Activated naive CD4-positive, alpha-beta T cell treated with anti-CD3 and anti-CD28 coated beads, Interleukin-2, amount 50 U/mL, for 72 hours (primary cell): ENCODE data around the gene CNPY4. TPM values are rescaled to one million over a fixed set of nuclear protein-coding genes. Genes with fewer than 3 reads are reported as not detected.
A peak's percentile ranks its signal among the peaks of the same experiment; 100 is the strongest.
"Not testable (repeated sequence)": the region's sequence is repeated elsewhere in the genome, so short reads cannot be mapped to it uniquely, and the experiment has no call there.

Experiments used
- ATAC-seq, 2 donors: fragments of 150-1000 bp; cut with Tn5 transposase; 2 replicates each; pipeline ENCODE4 v1.10.0; 2021; ENCODE audit warnings: mild to moderate bottlenecking in 2 of 2, moderate library complexity in 2 of 2
- DNase-seq, 2 donors: peaks; one replicate each; pipeline ENCODE4 v3.0.0; 2021 to 2022; ENCODE audit warnings: low spot score in 2 of 2
- H3K27ac Mint-ChIP-seq, 2 donors: one replicate each; pipeline ENCODE4 v1.8.0; 2022; ENCODE audit warnings: mild to moderate bottlenecking in 2 of 2, mixed read lengths in 2 of 2
- H3K36me3 Mint-ChIP-seq, 2 donors: one replicate each; pipeline ENCODE4 v1.8.0; 2022; ENCODE audit warnings: mixed read lengths in 2 of 2
- H3K9me3 Mint-ChIP-seq, 2 donors: one replicate each; pipeline ENCODE4 v1.8.0; 2022; ENCODE audit warnings: mixed read lengths in 2 of 2
- total RNA-seq, 2 donors: library from RNA; stranded (reverse); gene quantifications; one replicate each; pipeline ENCODE4 v1.2.3, GENCODE V29; 2022

The CNPY4 gene
- total RNA-seq, 2 donors from 2014 or later, result 16.4 to 20.9 TPM

DNA sequence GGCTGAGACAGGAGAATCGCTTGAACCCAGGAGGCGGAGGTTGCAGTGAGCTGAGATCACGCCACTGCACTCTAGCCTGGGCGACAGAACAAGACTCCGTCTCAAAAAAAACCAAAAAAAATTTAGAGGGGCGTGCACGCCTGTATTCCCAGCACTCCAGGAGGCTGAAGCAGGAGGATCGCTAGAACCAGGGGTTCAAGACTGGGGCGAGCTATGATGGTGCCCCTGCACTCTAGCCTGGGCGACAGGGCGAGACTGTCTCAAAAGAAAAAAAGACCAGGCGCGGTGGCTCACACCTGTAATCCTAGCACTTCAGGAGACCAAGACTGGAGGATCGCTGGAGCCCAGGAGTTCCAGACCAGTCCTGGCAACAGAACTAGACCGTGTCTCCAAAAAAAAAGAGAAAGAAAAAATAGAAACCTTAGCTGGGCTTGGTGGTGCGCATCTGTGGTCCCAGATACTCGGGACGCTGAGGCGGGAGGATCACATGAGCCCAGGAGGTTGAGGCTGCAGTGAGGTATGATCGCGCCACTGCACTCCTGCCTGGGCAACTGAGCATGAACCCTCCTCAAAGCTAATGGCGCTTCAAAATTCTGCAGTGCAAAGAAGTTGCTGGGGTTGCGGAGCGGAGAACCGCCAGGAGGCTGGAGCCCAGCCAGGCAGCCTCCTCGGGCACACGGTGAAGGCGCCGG lies 7.0 kb downstream of the CNPY4 start:
- peak overlapping the region; percentile 94 to 99 for H3K27ac Mint-ChIP-seq
- ATAC-seq (peak in 1 of 2 donors; percentile 42), DNase-seq (no peak)
- peaks cover 17% of the 10 kb centered on the region in 2 donors for H3K36me3 Mint-ChIP-seq
- no peaks in the 10 kb centered on the region for H3K9me3 Mint-ChIP-seq

DNA sequence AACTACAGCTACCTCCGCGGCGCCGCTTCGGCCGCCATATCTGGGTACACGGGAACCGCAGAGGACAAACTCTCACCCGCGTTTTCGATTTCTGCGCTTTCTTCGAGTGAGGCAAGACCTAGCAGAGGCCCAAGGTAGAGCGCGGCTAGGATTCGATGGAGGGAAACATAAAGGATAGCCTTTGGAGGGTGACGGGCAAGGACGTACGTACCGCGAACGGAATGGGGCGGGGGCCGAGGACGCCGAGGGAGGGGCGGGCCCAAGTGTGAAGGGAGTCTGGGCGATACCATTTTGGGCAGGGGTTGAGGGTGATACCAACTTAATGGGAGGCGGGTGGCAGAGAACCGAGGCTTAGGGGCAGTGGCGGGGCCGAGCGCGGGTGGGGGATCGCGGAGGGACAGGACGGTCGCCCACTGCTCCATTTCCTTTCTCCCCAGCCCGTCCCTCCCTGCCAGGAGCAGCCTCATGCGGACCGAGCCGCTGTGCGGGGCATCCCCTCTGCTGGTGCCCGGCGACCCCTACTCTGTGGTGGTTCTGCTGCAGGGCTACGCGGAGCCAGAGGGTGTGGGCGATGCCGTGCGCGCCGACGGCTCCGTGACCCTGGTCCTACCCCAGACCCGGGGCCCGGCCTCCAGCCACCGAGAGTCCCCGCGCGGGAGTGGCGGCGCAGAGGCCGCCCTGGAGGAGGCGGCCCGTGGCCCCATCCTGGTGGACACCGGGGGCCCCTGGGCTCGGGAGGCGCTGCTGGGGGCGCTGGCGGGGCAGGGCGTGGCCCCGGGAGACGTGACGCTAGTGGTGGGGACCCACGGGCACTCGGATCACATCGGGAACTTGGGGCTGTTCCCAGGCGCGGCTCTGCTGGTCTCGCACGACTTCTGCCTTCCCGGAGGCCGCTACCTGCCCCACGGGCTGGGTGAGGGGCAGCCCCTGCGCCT lies 7.8 kb downstream of the CNPY4 start, which contains the start of gene MBLAC1:
Gene MBLAC1, plus strand, starts transcription at position 37 of the 935 bp plus-strand sequence. Its CDS starts 429 bp downstream, at position 466.
- peak; percentile 78 to 81 for ATAC-seq
- peak; percentile 85 to 94 for DNase-seq
- Mint-ChIP-seq H3K36me3 (peaks cover 17% of the 10 kb centered on the region in 2 donors), H3K9me3 (no peaks in the 10 kb centered on the region), H3K27ac (peak within 1 kb of the TSS; percentile 94 to 99)

DNA sequence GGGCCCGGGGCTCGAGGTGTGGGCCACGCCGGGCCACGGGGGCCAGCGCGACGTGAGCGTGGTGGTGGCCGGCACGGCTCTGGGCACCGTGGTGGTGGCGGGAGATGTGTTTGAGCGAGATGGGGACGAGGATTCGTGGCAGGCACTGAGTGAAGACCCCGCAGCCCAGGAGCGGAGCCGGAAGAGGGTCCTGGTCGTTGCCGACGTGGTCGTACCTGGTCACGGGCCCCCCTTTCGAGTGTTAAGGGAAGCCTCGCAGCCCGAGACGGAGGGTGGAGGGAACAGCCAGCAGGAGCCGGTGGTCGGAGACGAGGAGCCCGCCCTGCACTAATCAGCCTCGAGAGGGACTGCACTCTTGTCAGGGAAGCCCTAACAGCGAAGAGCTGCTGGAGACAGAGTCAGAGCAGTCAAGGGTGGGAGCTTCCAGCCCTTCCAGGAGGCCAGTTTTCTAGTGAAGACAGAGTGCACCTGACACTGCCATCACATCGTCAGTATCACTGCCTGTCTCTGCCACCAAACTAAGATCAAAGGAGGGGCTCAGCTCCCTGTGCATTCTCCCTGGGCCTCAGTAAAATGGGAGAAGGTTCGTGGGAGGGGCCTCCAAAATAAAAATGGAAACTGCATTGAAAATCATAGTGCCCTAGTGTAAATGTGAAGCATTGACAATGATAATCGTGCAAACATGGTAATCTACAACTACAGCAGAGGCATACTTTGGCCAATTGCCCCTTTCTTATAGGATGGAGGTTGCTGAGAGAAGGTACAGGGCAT lies 8.6 kb downstream of the CNPY4 start:
- DNase-seq, result peak in 1 of 2 donors; percentile 30
- H3K27ac Mint-ChIP-seq, result peak overlapping the region; percentile 50 to 94
- no peak for ATAC-seq
- H3K36me3 Mint-ChIP-seq, result peaks cover 17% of the 10 kb centered on the region in 2 donors
- no peaks in the 10 kb centered on the region for H3K9me3 Mint-ChIP-seq

DNA sequence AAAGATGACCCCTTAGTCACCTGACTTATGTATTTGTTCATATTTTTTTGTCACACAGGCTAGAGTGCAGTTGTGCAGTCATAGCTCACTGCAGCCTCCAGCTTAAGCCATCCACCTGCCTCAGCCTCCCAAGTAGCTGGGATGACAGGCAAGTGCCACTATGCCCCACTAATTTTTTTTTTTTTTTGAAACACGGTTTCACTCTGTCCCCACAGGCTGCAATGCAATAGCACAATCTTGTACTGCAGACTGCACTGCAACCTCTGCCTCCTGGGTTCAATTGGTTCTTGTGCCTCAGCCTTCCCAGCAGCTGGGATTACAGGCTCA lies 9.2 kb downstream of the CNPY4 start:
- no peak for ATAC-seq
- Mint-ChIP-seq H3K9me3 (no peaks in the 10 kb centered on the region), H3K27ac (no peak overlapping the region), H3K36me3 (peaks cover 17% of the 10 kb centered on the region in 2 donors)
- DNase-seq, result no peak

DNA sequence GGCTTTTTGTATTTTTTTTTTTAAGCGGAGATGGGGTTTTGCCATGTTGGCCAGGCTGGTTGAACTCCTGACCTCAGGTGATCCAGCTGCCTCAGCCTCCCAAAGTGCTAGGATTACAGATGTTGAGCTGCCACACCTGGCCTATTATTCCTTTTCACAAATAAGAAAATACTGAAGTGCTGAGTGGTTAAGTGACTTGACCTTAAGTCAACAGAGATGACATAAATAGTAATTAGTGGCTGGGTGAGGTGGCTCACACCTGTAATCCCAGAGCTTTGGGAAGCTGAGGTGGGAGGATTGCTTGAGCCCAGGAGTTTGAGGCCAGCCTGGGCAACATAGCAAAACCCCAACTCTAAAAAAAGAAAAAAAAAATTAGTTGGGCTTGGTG lies 10.8 kb downstream of the CNPY4 start:
- H3K36me3 Mint-ChIP-seq, result peaks cover 11 to 17% of the 10 kb centered on the region in 2 donors
- H3K27ac Mint-ChIP-seq, DNase-seq, ATAC-seq, H3K9me3 Mint-ChIP-seq: not testable (repeated sequence)

DNA sequence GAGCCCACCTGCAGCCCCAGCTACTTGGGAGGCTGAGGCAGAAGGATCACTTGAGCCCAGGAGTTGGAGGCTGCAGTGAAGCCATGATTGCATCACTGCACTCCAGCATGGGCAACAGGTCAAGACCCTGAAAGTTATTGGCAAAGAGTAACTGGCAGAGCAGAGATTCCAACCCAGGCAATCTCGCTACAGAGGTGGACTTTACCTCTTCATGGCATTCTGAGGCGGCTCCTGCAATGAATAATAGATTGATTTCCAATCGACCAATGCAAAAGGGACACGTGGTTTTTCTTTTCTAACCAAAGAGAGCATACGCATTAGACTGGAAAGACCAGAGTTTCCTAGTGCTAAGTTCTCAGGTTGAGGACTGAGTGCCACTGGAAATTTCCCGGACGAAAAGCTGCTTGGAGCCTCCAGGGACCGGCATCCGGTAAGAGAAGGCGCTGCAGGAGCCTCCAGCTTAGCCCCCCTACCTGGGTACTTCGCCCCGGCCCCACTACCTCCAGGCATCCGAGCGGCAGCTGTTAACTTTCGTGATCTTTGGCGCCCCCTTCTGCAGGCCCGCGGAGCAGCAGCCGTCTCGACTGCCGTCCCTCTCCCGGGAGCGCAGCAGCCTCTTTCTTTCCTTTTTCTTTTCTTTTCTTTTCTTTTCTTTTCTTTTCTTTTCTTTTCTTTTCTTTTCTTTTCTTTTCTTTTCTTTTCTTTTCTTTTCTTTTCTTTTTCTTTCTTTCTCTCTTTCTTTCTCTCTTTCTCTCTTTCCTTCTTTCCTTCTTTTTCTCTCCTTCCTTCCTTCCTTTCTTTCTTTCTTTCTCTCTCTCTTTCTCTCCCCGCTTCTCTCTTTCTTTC lies 11.4 kb downstream of the CNPY4 start:
- H3K27ac Mint-ChIP-seq, result no peak overlapping the region
- H3K36me3 Mint-ChIP-seq, result peaks cover 11 to 13% of the 10 kb centered on the region in 2 donors
- peak; percentile 21 to 24 for ATAC-seq
- DNase-seq, result peak; percentile 83 to 96
- H3K9me3 Mint-ChIP-seq, result no peaks in the 10 kb centered on the region

DNA sequence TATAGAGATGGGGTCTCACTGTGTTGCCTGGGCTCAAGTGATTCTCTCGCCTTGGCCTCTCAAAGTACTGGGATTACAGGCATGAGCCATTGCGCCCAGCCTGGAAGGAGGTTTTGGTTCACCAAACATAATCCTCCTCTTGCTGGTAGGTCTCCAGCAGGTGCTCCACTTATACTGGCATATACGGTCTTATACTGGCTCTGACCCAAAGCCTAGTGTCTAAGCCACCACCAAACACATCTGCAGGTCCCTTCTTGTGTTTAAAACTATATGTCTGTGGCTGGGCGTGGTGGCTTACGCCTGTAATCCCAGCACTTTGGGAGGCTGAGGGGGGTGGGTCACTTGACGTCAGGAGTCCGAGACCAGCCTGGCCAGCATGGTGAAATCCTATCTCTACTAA lies 12.7 kb downstream of the CNPY4 start:
- Mint-ChIP-seq H3K27ac (no peak overlapping the region), H3K36me3 (peaks cover 0 to under 1% of the 10 kb centered on the region in 2 donors)

DNA sequence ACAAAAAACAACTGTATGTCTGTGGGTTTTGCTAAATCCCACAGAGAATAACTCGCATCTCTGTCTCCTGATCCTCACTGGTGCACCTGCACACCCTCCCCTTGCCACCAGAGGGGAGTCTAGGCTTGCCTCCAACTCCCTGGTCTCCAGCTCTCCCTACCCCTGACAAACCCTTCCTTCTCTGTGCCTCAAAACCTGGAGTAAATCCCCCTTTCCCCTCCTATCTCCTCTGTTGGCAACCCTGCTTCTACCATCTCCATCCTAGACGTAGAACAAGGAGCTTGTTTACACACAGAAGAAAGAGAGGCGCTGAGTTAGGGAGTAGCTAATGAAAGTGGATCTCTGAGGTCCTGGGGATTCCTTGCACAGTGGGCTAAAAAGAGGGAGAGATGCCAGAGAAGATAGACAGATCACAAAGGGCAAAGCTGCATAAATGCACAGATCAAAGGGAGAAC lies 13.3 kb downstream of the CNPY4 start:
- Mint-ChIP-seq H3K9me3 (no peaks in the 10 kb centered on the region), H3K27ac (peak overlapping the region in 1 of 2 donors; percentile 11), H3K36me3 (no peaks in the 10 kb centered on the region)
- DNase-seq (peak in 1 of 2 donors; percentile 61), ATAC-seq (peak; percentile 79 to 83)

More for the DNA sequence above, 12.7 kb downstream of the CNPY4 start:
- no peak for DNase-seq
- H3K9me3 Mint-ChIP-seq, result no peaks in the 10 kb centered on the region
- no peak for ATAC-seq

DNA sequence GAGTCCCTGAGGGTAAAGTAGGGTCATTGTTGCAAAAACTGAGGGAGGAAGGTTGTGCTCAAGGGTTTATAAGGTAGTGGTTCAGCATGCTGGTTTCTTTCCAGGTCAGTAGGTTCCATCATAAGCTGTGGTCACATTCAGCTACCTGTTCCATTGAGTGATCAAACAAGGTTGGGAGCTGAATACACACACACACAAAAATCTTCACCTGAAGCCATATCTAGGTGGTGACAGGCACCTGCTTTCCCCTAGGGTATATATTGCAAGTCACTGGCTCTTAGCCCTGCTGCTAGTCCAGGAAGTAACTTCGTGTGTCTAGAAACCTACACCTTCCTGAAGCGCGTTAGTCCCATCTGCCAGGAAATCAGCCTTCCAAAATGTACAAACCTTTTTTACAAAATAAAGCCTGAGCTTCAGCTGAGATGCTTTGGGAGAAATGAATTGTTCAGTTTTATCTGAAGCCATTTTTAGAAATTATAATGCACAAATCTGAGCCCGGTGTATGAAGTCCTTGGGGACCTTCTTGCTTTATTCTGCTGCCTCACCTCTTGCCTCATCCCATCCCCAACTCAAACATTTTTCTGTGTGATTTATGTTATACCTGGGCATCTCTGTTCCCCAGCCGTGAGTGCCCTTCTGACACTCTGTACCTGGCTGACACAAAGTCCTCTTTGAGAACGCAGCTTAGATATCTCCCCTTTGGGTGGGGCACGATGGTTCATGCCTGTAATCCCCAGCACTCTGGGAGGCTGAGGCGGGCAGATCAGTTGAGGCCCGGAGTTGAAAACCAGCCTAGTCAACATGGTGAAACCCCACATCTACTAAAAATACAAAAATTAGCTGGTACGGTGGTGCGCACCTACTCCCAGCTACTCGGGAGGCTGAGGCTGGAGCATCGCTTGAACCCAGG lies 18.7 kb downstream of the CNPY4 start:
- peak; percentile 34 to 45 for ATAC-seq
- Mint-ChIP-seq H3K36me3 (peaks cover 0 to 4% of the 10 kb centered on the region in 2 donors), H3K9me3 (no peaks in the 10 kb centered on the region), H3K27ac (no peak overlapping the region)
- DNase-seq, result no peak

DNA sequence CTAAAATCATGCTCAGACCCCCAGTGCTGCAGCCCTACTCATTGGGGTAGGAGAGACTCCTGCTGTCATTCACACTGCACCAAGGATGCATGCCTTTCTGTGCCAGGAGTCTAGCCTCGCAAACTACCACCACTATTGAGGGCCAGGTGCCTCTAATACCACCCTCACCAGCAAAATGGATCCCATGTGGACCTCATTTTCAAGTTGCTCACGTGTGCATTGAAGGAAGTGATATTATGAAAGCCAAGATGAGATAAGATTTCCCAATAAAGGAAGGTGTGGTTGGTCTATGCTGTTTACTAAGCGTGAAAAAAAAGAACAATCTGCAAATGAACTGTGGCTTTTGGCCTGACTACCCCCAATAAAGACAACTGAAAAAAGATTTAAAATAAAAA lies 22.1 kb downstream of the CNPY4 start:
- Mint-ChIP-seq H3K27ac (no peak overlapping the region), H3K36me3 (peaks cover 0 to 4% of the 10 kb centered on the region in 2 donors), H3K9me3 (no peaks in the 10 kb centered on the region)
- ATAC-seq, result peak; percentile 13 to 18
- DNase-seq, result no peak

DNA sequence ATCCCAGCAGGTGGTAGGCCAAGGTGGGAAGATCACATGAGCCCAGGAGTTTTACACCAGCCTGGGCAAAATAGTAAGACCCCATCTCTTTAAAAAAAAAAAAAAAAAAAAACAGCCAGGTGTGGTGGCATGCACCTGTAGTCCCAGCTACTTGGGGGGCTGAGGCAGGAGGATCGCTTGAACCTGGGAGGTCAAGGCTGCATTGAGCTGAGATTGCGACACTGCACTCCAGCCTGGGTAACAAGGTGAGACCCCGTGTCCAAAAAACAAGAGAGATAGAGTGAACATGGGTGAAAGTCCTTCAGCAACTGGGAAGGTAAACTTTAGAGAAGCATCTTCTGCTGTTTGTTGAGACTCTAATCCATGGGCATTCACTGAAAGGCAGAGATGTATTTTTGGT lies 23.0 kb downstream of the CNPY4 start:
- no peak overlapping the region for H3K27ac Mint-ChIP-seq
- DNase-seq (no peak), ATAC-seq (no peak)
- H3K36me3 Mint-ChIP-seq, result peaks cover 0 to 4% of the 10 kb centered on the region in 2 donors
- H3K9me3 Mint-ChIP-seq, result no peaks in the 10 kb centered on the region

DNA sequence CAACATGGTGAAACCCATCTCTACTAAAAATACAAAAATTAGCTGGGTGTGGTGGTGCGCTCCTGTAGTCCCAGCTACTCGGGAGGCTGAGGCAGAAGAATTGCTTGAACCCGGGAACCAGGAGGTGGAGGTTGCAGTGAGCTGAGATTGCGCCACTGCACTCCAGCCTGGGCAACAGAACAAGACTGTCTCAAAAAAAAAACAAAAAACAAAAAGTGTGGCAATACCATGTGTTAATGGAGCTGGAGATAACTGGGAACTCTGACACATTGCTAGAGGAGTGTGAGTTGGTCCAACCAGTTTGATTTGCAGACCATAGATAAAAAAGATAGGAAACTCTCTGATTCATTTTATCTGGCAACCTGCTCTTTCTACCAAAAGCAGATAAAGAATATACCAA lies 26.9 kb downstream of the CNPY4 start:
- not testable (repeated sequence) for H3K9me3 Mint-ChIP-seq, H3K27ac Mint-ChIP-seq, ATAC-seq, DNase-seq
- peaks cover 14 to 24% of the 10 kb centered on the region in 2 donors for H3K36me3 Mint-ChIP-seq

DNA sequence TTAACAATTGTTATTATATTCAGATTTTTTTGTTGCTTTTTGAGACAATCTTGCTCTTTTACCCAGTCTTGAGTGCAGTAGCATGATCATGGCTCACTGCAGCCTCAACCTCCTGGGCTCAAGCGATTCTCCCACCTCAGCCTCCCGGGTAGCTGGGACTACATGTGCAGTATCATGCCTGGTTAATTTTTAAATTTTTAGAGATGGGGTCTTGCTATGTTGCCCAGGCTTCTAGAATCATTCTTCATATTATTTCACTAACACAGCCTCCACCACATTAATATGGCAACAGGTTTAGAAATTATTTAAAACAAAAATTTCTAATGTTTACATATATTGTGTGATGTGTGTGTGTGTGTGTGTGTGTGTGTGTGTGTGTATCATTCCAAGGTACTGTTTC lies 27.8 kb downstream of the CNPY4 start:
- H3K27ac Mint-ChIP-seq, result no peak overlapping the region
- ATAC-seq (no peak), DNase-seq (no peak)
- no peaks in the 10 kb centered on the region for H3K9me3 Mint-ChIP-seq
- peaks cover 15 to 24% of the 10 kb centered on the region in 2 donors for H3K36me3 Mint-ChIP-seq

DNA sequence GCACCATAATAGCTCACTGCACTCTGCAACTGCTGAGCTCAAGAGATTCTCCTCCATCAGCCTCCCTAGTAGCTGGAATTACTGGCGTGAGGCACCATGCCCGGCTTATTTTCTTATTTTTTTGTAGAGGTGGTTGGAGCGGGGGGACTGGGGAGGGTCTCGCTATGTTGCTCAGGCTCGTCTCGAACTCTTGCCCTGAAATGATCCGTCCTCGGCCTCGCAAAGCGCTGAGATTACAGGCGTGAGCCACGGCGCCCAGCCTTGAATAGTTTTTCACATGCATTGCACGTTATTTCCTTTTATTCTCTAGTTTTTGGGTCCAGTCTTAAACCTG lies 28.8 kb downstream of the CNPY4 start:
- no peaks in the 10 kb centered on the region for H3K9me3 Mint-ChIP-seq
- H3K27ac Mint-ChIP-seq, result peak overlapping the region; percentile 80 to 98
- DNase-seq (no peak), ATAC-seq (no peak)
- H3K36me3 Mint-ChIP-seq, result peaks cover 21 to 24% of the 10 kb centered on the region in 2 donors
